Measurements from ENCODE around the gene N4BP2L2. TPM values are rescaled to one million over a fixed set of nuclear protein-coding genes. Genes with fewer than 3 reads are reported as not detected.

The N4BP2L2 gene
- total RNA-seq, 1 experiment from 2014 or later, result 61.4 TPM

DNA sequence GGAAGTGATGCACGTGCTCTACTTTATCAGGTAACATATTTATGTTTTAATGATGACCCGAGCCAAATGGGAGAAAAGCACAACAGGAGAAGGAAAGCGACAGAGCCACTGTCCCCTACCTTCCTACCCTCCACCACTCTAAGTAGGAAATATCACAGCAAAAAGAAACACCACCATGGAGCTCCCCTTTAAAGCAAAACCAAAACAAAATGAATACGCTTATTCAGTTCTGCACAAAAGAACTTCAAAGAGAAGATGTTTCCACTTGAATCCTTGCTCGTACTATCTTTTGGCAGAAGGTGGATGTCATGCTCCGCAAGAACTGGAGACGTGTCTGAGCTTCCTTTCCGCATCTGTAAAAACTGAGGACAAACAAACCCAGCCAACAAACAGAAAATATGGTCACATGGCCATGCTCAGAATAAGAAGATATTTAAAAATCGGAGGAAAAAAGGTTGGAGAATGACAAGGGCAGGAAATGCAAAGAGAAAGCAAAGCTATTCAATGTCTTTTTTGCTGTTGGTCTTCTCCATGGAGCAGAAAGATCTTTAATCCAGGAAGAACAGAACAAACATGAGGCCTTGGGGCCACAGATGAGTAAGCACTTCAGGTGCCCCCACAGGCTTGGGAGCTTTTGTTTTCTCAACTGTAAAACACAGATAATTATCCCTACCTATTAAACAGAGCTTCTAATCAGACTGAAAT is 130.1 kb downstream of the N4BP2L2 start:
- Histone ChIP-seq H3K9ac (ENCODE audit: extremely low read depth, insufficient read length, low read length) (no peak overlapping the region), H4K20me1 (ENCODE audit: control insufficient read depth, insufficient read depth, insufficient read length) (no peaks in the 10 kb centered on the region), H3K23ac (ENCODE audit: insufficient read length, low read depth, low read length) (no peak overlapping the region), H3K27me3 (ENCODE audit: insufficient read depth, low read length) (no peaks in the 10 kb centered on the region), H2AK5ac (ENCODE audit: insufficient read length, low read length) (no peak overlapping the region), H3K14ac (ENCODE audit: insufficient read depth, low read length) (no peak overlapping the region), H3K56ac (ENCODE audit: insufficient read length, low read depth, low read length) (no peak overlapping the region), H2BK15ac (ENCODE audit: low read depth, low read length) (no peak overlapping the region), H2BK12ac (ENCODE audit: insufficient read length, low read depth, low read length) (no peak overlapping the region), H3K79me2 (ENCODE audit: insufficient read depth, low read length) (no peaks in the 10 kb centered on the region), H3K27ac (ENCODE audit: insufficient read length, low read depth, low read length) (no peak overlapping the region), H3T11ph (ENCODE audit: low read length) (no peak overlapping the region), H2BK20ac (ENCODE audit: low read depth, low read length, poor library complexity, severe bottlenecking) (no peak overlapping the region), H3K79me1 (ENCODE audit: insufficient read depth, low read depth, low read length, poor library complexity, severe bottlenecking) (no peaks in the 10 kb centered on the region), H4K91ac (ENCODE audit: insufficient read length, low read depth, low read length) (no peak overlapping the region), H2BK5ac (ENCODE audit: insufficient read length, low read length) (no peak overlapping the region), H2AFZ (ENCODE audit: low read length) (no peak overlapping the region), H3K4me1 (ENCODE audit: insufficient read depth, low read length) (no peaks in the 10 kb centered on the region; the same call in 1 of the 2 replicates), H4K5ac (ENCODE audit: insufficient read length, low read depth, low read length) (no peak overlapping the region), H2BK120ac (ENCODE audit: low read depth, low read length, poor library complexity, severe bottlenecking) (no peak overlapping the region), H3K4ac (ENCODE audit: low read depth, low read length) (no peak overlapping the region), H3K18ac (ENCODE audit: insufficient read length, low read depth, low read length) (no peak overlapping the region), H4K8ac (replicated peaks; ENCODE audit: insufficient read length, low read depth, low read length) (no peak overlapping the region), H3K4me2 (ENCODE audit: insufficient read depth, insufficient read length, low read length) (no peak overlapping the region), H3K23me2 (ENCODE audit: insufficient read length, low read depth, low read length, poor library complexity, severe bottlenecking) (peaks cover 5% of the 10 kb centered on the region), H3K9me3 (ENCODE audit: control insufficient read depth, low read depth, low read length) (no peaks in the 10 kb centered on the region)
- Mint-ChIP-seq H3K4me3 (no peak overlapping the region), H3K27ac (no peak overlapping the region), H3K36me3 (ENCODE audit: insufficient read depth in 1 of 3, low read depth in 3 of 3) (no peaks in the 10 kb centered on the region), H3K4me1 (peaks cover 22 to 23% of the 10 kb centered on the region in 2 experiments), H3K27me3 (ENCODE audit: low read depth) (peaks cover 17% of the 10 kb centered on the region), H3K9me3 (no peaks in the 10 kb centered on the region)
- no CpG with 5 or more reads among the region's 9 CpGs for WGBS (ENCODE audit: extremely low coverage, insufficient read length, low lambda C conversion rate)
- no peak for DNase-seq
- TF ChIP-seq, protein P1, sequence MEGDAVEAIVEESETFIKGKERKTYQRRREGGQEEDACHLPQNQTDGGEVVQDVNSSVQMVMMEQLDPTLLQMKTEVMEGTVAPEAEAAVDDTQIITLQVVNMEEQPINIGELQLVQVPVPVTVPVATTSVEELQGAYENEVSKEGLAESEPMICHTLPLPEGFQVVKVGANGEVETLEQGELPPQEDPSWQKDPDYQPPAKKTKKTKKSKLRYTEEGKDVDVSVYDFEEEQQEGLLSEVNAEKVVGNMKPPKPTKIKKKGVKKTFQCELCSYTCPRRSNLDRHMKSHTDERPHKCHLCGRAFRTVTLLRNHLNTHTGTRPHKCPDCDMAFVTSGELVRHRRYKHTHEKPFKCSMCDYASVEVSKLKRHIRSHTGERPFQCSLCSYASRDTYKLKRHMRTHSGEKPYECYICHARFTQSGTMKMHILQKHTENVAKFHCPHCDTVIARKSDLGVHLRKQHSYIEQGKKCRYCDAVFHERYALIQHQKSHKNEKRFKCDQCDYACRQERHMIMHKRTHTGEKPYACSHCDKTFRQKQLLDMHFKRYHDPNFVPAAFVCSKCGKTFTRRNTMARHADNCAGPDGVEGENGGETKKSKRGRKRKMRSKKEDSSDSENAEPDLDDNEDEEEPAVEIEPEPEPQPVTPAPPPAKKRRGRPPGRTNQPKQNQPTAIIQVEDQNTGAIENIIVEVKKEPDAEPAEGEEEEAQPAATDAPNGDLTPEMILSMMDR (conservative IDR thresholded peaks at IDR 0.05), result no peak
